Mammary epithelial cell (primary cell): ENCODE measurements around the gene CYGB.

Experiments
- CTCF ChIP-seq, 2 donors: IDR thresholded peaks in 1 of 2; conservative IDR thresholded peaks in 1 of 2; 2 replicates each; pipeline ENCODE4 v1.5.1; 2011 to 2012; ENCODE audit warnings: inconsistent platforms in 2 of 2, low read length in 2 of 2, mild to moderate bottlenecking in 2 of 2, control low read depth in 1 of 2, low read depth in 1 of 2; ENCODE audit not compliant: insufficient read depth in 1 of 2; ENCODE audit errors: extremely low read depth in 1 of 2
- EZH2 ChIP-seq: IDR thresholded peaks from 2 replicates; pipeline ENCODE4 v1.6.1; 2012; ENCODE audit warnings: low read length, inconsistent platforms, borderline replicate concordance

GRCh38 chr17:76582660-76583059 is 45.2 kb upstream of the CYGB start:
- TF ChIP-seq CTCF (conservative IDR thresholded peaks at IDR 0.05 in 1 of 2, IDR thresholded peaks at IDR 0.05 in 1 of 2; ENCODE audit: extremely low read depth in 1 of 2, insufficient read depth in 1 of 2, low read depth in 1 of 2, low read length in 2 of 2): no peak
- no peak for TF ChIP-seq EZH2
